GM12891 (cell line): ENCODE data around the gene BPTF.

Source experiments
- POLR2A ChIP-seq: IDR thresholded peaks from 2 replicates; pipeline ENCODE4 v1.6.1; 2011; ENCODE audit warnings: low read depth, low read length, control low read depth
- POLR2AphosphoS5 ChIP-seq: IDR thresholded peaks from 2 replicates; pipeline ENCODE4 v1.6.1; 2011; ENCODE audit warnings: low read depth, low read length, control low read depth
- POU2F2 ChIP-seq: IDR thresholded peaks from 2 replicates; pipeline ENCODE4 v1.6.1; 2011; ENCODE audit warnings: low read depth, mild to moderate bottlenecking, control low read depth, low read length, moderate library complexity
- TAF1 ChIP-seq: IDR thresholded peaks from 2 replicates; pipeline ENCODE4 v1.6.1; 2011; ENCODE audit warnings: low read depth, low read length, control low read depth

DNA sequence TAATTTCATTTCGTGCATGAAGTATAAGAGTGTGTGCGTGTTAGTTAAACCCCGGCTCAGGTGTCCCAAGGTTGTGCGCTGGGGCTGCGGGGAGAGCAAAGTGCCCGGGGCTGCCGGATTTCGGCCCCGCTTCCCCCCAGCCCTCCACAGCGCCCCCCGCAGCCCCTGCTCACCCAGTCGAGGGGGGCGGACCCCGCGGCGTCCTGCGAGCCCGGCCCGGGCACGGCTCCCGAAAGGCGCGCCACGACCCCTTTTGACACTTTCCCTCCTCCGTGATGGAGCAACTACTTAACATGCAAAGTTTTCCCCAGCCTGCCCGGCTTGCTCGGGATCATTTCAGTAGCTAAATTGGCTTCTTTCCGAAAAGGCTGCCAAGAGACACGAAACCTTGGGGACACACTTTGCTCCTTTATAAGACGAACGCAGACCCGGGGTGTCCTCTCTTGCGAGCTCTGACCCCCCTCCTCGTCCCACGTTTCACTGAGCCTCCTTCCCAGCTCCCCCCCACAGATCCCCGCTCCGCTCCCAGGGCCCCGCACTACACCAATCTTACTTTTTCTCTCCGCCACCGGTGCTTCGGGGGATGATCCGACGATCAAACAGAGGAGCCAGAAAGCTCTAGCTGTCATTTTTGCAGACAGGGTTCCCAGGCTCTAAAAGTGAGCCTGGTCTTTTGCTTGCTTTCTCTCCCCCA is 170.4 kb downstream of the BPTF start:
- TF ChIP-seq POLR2A (no peak), POLR2AphosphoS5 (no peak), TAF1 (no peak), POU2F2 (no peak)
